ENCODE results near the gene GNG8.

DNA sequence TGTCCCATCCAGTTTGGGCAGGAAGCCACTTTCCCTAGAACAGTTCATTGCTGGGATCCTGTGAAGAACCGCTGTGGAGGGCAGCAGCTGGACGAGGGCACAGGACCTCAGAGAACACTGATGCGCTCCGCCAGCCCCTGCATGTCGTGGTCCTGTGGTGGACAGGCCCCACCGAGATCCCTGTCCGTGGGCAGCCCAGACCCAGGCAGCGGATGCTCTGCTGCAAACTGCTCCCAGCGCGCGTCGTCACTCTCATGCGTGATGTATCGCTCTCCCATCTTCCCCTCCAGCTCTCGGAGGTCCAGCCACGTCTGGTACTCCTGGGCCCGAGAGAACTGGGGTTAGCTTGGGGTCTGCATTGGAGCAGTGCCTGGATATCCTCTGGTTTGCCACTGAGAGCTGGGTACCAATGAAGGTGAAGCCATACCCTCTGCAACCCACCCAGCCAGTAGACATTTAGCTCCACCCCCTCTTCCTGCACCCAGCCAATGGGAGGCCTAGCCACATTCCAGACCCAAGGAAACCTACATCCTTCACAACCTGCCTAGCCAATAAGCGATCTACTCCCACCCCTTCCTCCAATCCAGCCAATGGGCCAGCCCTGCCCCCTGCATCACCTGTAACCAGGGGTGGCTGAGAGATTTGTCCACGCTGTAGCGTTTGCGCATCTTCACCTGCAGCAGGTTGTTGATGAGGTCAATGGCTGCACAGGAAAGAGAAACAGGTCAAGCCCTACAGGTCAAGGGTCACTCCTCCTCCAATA is 38.6 kb upstream of the GNG8 start:
- TF ChIP-seq MYNN (tag by site-specific recombination; IDR thresholded peaks at IDR 0.05; ENCODE audit: borderline replicate concordance): no peak
- TF ChIP-seq, protein P1, sequence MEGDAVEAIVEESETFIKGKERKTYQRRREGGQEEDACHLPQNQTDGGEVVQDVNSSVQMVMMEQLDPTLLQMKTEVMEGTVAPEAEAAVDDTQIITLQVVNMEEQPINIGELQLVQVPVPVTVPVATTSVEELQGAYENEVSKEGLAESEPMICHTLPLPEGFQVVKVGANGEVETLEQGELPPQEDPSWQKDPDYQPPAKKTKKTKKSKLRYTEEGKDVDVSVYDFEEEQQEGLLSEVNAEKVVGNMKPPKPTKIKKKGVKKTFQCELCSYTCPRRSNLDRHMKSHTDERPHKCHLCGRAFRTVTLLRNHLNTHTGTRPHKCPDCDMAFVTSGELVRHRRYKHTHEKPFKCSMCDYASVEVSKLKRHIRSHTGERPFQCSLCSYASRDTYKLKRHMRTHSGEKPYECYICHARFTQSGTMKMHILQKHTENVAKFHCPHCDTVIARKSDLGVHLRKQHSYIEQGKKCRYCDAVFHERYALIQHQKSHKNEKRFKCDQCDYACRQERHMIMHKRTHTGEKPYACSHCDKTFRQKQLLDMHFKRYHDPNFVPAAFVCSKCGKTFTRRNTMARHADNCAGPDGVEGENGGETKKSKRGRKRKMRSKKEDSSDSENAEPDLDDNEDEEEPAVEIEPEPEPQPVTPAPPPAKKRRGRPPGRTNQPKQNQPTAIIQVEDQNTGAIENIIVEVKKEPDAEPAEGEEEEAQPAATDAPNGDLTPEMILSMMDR (tag by site-specific recombination; IDR thresholded peaks at IDR 0.05): no peak
- TF ChIP-seq TRIM28 (IDR thresholded peaks at IDR 0.05; ENCODE audit: borderline replicate concordance, low read length): no peak
- TF ChIP-seq, protein P2, sequence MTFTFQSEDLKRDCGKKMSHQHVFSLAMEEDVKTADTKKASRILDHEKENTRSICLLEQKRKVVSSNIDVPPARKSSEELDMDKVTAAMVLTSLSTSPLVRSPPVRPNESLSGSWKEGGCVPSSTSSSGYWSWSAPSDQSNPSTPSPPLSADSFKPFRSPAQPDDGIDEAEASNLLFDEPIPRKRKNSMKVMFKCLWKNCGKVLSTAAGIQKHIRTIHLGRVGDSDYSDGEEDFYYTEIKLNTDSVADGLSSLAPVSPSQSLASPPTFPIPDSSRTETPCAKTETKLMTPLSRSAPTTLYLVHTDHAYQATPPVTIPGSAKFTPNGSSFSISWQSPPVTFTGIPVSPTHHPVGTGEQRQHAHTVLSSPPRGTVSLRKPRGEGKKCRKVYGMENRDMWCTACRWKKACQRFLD (tag by site-specific recombination; IDR thresholded peaks at IDR 0.05): no peak
- TF ChIP-seq, protein P3, sequence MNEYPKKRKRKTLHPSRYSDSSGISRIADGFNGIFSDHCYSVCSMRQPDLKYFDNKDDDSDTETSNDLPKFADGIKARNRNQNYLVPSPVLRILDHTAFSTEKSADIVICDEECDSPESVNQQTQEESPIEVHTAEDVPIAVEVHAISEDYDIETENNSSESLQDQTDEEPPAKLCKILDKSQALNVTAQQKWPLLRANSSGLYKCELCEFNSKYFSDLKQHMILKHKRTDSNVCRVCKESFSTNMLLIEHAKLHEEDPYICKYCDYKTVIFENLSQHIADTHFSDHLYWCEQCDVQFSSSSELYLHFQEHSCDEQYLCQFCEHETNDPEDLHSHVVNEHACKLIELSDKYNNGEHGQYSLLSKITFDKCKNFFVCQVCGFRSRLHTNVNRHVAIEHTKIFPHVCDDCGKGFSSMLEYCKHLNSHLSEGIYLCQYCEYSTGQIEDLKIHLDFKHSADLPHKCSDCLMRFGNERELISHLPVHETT (tag by site-specific recombination; IDR thresholded peaks at IDR 0.05): no peak

Data from HEK293 (cell line).